ENCODE data around the gene TTLL12. TPM values are rescaled to one million over a fixed set of nuclear protein-coding genes. Genes with fewer than 3 reads are reported as not detected.

The TTLL12 gene
- total RNA-seq, 1 experiment from 2014 or later, result 46.4 TPM

GRCh38 chr22:43136255-43136654 lies 50.7 kb downstream of the TTLL12 start:
- no peaks in the 10 kb centered on the region for H3K9me3 ChIP-seq
- no peak overlapping the region for H3K4me3 ChIP-seq (ENCODE audit: low read depth, low read length)
- no peaks in the 10 kb centered on the region for H3K4me1 Mint-ChIP-seq (ENCODE audit: low read depth, unreplicated experiment)
- peaks cover 81% of the 10 kb centered on the region for H3K36me3 Mint-ChIP-seq (ENCODE audit: insufficient read depth, unreplicated experiment)
- H3K36me3 ChIP-seq (ENCODE audit: control insufficient read depth, insufficient read depth, low read length), result peaks cover 6% of the 10 kb centered on the region
- H3K4me1 ChIP-seq, result no peaks in the 10 kb centered on the region
- H3K27ac Mint-ChIP-seq (ENCODE audit: unreplicated experiment), result peak overlapping the region; percentile 39
- no peaks in the 10 kb centered on the region for H3K9me3 Mint-ChIP-seq (ENCODE audit: unreplicated experiment)
- peak in 1 of 2 experiments; percentile 68 for DNase-seq
- CTCF ChIA-PET, result interaction anchor here (0.6 kb wide), 1 partner anchor 33 kb away, joined by 7 read pairs; no protein-coding TSS in a partner anchor
- H3K4me3 Mint-ChIP-seq (ENCODE audit: unreplicated experiment), result no peak overlapping the region
- peak; percentile 66 to 70 for TF ChIP-seq CTCF (IDR thresholded peaks at IDR 0.05; ENCODE audit: insufficient read depth in 1 of 2, low read depth in 1 of 2, low read length in 1 of 2, severe bottlenecking in 1 of 2, unreplicated experiment in 1 of 2)
- no peaks in the 10 kb centered on the region for H3K27me3 ChIP-seq (replicated peaks; ENCODE audit: control insufficient read depth, insufficient read depth, low read length)
- POLR2A ChIA-PET, result no interaction called here
- no peaks in the 10 kb centered on the region for H3K27me3 Mint-ChIP-seq (ENCODE audit: insufficient read depth, unreplicated experiment)
- intact Hi-C loops (cut with micrococcal nuclease; ENCODE audit: unreplicated experiment), result no loop called here
- BruUV-seq (replicated peaks), result no TSS peak

GRCh38 chr22:43135565-43135964 lies 51.4 kb downstream of the TTLL12 start:
- no peaks in the 10 kb centered on the region for H3K27me3 ChIP-seq (replicated peaks; ENCODE audit: control insufficient read depth, insufficient read depth, low read length)
- TF ChIP-seq CTCF (IDR thresholded peaks at IDR 0.05; ENCODE audit: insufficient read depth in 1 of 2, low read depth in 1 of 2, low read length in 1 of 2, severe bottlenecking in 1 of 2, unreplicated experiment in 1 of 2), result no peak
- H3K4me3 ChIP-seq (ENCODE audit: low read depth, low read length), result no peak overlapping the region
- no peaks in the 10 kb centered on the region for H3K4me1 ChIP-seq
- ChIA-PET POLR2A (no interaction called here), CTCF (interaction anchor here (0.7 kb wide), 1 partner anchor 28 kb away, joined by 4 read pairs; no protein-coding TSS in a partner anchor)
- peaks cover 77% of the 10 kb centered on the region for H3K36me3 Mint-ChIP-seq (ENCODE audit: insufficient read depth, unreplicated experiment)
- intact Hi-C loops (cut with micrococcal nuclease; ENCODE audit: unreplicated experiment), result no loop called here
- H3K27me3 Mint-ChIP-seq (ENCODE audit: insufficient read depth, unreplicated experiment), result no peaks in the 10 kb centered on the region
- DNase-seq, result no peak
- H3K4me3 Mint-ChIP-seq (ENCODE audit: unreplicated experiment), result no peak overlapping the region
- H3K9me3 ChIP-seq, result no peaks in the 10 kb centered on the region
- H3K36me3 ChIP-seq (ENCODE audit: control insufficient read depth, insufficient read depth, low read length), result peaks cover 1% of the 10 kb centered on the region; the same call in 1 of the 2 replicates
- BruUV-seq (replicated peaks), result no TSS peak
- peak overlapping the region; percentile 39 for H3K27ac Mint-ChIP-seq (ENCODE audit: unreplicated experiment)
- H3K4me1 Mint-ChIP-seq (ENCODE audit: low read depth, unreplicated experiment), result no peaks in the 10 kb centered on the region
- H3K9me3 Mint-ChIP-seq (ENCODE audit: unreplicated experiment), result no peaks in the 10 kb centered on the region

- no peak for DNase-seq
- Histone ChIP-seq H3K9me3 (no peaks in the 10 kb centered on the region), H3K27me3 (replicated peaks; ENCODE audit: control insufficient read depth, insufficient read depth, low read length) (no peaks in the 10 kb centered on the region), H3K4me1 (0 out of 2 replicates have a peak, but pooled peaks cover 3% of the 10 kb centered on the region), H3K4me3 (ENCODE audit: low read depth, low read length) (no peak overlapping the region), H3K36me3 (ENCODE audit: control insufficient read depth, insufficient read depth, low read length) (peaks cover 1% of the 10 kb centered on the region; the same call in 1 of the 2 replicates)
- TF ChIP-seq CTCF (IDR thresholded peaks at IDR 0.05; ENCODE audit: insufficient read depth in 1 of 2, low read depth in 1 of 2, low read length in 1 of 2, severe bottlenecking in 1 of 2, unreplicated experiment in 1 of 2), result no peak
- Mint-ChIP-seq H3K27me3 (ENCODE audit: insufficient read depth, unreplicated experiment) (no peaks in the 10 kb centered on the region), H3K9me3 (ENCODE audit: unreplicated experiment) (no peaks in the 10 kb centered on the region), H3K36me3 (ENCODE audit: insufficient read depth, unreplicated experiment) (peaks cover 70% of the 10 kb centered on the region), H3K4me3 (ENCODE audit: unreplicated experiment) (no peak overlapping the region), H3K27ac (ENCODE audit: unreplicated experiment) (no peak overlapping the region), H3K4me1 (ENCODE audit: low read depth, unreplicated experiment) (no peaks in the 10 kb centered on the region)
- CTCF ChIA-PET, result no interaction called here
- intact Hi-C loops (cut with micrococcal nuclease; ENCODE audit: unreplicated experiment), result no loop called here
- POLR2A ChIA-PET, result no interaction called here
- BruUV-seq (replicated peaks), result no TSS peak
Observed at GRCh38 chr22:43134553-43134952, 52.4 kb downstream of the TTLL12 start.
